ENCODE results near the gene BRCC3.

The BRCC3 gene

GRCh38 chrX:155056877-155057792, 14.2 kb upstream of the BRCC3 start:
- DNase-seq (ENCODE audit: low read depth, low spot score), result no peak

- no peak for DNase-seq (ENCODE audit: low read depth, low spot score)
These were observed 9.5 kb upstream of the BRCC3 start for GRCh38 chrX:155061760-155062159.

- no peak for DNase-seq (ENCODE audit: low read depth, low spot score)
These were observed 6.1 kb upstream of the BRCC3 start for GRCh38 chrX:155065035-155065734.

- DNase-seq (ENCODE audit: low read depth, low spot score), result no peak
These were observed 3.1 kb upstream of the BRCC3 start for GRCh38 chrX:155068165-155068564.

GRCh38 chrX:155069414-155069813, 1.9 kb upstream of the BRCC3 start:
- DNase-seq (ENCODE audit: low read depth, low spot score), result no peak

DNA sequence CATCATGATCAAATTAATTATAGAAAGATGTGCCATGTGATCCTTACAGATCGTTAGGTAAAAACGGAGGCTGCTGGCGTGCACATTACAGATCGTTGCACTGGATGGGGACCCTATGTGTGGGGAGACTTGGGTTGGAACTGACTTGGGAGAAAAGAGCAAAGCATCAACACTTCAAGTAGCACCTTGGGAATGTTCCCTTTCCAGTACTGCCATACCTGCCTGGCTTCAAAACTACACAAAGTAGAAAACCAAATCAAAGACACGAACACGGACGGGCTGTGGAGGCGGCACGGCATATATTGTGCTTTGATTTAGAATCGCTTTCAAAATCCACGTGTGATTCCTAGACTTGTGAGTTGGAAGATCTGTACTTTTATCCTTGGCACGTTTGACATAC, 1.3 kb upstream of the BRCC3 start:
- no peak for DNase-seq (ENCODE audit: low read depth, low spot score)

GRCh38 chrX:155070663-155070974, 689 bp upstream of the BRCC3 start:
- no peak for DNase-seq (ENCODE audit: low read depth, low spot score)

DNA sequence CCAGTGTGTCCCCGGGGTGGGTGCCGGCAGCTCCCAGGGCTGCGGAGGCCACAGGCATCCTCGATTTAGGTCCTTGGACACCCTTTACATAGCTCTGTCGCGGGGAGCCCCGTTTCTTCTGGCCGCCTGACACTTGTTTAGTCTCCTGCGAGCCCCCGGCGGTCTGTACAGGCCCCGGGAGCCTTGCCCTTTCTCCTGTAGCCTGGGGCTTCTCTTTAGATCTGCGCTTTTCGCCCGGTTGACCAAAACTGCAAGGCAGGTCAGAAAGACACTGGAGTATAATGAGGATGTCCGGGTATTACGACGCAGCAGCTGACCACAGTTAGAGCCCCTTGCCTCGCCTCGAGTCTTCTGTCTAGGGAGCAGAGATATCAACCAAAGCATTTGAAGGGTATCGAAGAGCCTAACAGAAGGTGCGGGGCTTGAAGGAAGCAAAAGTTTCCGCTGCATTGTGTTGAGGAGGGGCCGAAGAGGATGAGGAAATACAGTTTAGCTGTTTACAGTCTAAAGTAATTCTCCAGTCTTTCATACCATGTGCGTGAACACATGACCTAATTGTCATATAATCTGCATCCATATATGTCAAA, 479 bp downstream of the BRCC3 start:
- DNase-seq (ENCODE audit: low read depth, low spot score), result no peak

DNA sequence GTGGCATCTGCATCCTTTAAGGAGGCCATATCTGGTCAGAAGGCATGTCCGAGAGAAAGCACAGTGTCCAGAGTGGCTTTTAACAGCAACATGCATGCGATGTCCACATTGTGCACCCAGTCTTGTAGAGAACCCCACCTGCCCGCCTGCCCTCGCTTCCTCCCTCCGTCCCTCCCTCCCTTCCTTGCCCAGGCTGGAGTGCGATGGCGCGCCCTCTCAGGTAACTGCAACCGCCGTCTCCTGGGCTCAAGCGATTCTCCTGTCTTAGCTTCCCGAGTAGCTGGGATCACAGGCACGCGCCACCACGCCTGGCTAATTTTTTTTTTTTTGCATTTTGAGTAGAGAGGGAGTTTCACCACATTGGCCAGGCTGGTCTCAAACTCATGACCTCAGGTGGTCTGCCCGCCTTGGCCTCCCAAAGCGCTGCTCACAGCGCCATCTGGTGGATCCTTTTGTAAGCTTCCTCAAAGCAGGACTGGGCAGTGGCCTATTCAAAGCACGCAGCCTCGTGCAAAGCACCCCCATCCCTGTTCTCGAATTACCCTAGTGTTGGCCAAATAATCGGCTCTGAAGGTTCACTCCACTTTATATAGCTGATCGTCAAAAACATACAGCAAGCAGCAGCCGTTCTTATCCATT, 15.0 kb downstream of the BRCC3 start:
- no peak for DNase-seq (ENCODE audit: low read depth, low spot score)

- no peak for DNase-seq (ENCODE audit: low read depth, low spot score)
These were observed 15.8 kb downstream of the BRCC3 start for GRCh38 chrX:155086961-155087735.

- DNase-seq (ENCODE audit: low read depth, low spot score), result no peak
These were observed 23.3 kb downstream of the BRCC3 start for GRCh38 chrX:155094468-155095061.

DNA sequence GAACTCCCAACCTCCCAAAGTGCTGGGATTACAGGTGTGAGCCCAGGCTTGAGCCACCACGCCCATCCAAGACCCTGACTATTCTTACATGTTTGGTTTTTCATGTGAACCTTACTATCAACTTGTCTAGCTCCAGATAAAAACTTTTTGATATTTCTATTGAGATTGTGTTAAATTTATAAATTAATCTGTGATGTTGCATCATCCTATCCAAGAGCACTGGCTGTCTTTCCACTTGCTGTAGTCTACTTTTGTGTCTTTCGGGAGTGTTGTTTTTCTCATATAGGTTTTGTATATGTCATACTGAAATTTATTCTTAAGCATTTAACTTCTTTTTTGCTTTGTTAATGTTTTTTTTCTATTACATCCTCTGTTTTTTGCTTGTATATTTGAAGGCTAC, 34.6 kb downstream of the BRCC3 start:
- DNase-seq (ENCODE audit: low read depth, low spot score), result no peak

GRCh38 chrX:155108427-155108826, 37.1 kb downstream of the BRCC3 start:
- DNase-seq (ENCODE audit: low read depth, low spot score), result no peak

GRCh38 chrX:155112171-155112570, 40.9 kb downstream of the BRCC3 start:
- no peak for DNase-seq (ENCODE audit: low read depth, low spot score)

- DNase-seq (ENCODE audit: low read depth, low spot score), result no peak
These were observed 41.8 kb downstream of the BRCC3 start for GRCh38 chrX:155113097-155113496.

GRCh38 chrX:155115174-155115819, 44.0 kb downstream of the BRCC3 start:
- no peak for DNase-seq (ENCODE audit: low read depth, low spot score)

GRCh38 chrX:155127465-155127864, 56.2 kb downstream of the BRCC3 start:
- no peak for DNase-seq (ENCODE audit: low read depth, low spot score)

- DNase-seq (ENCODE audit: low read depth, low spot score), result no peak
These were observed 56.6 kb downstream of the BRCC3 start for GRCh38 chrX:155127940-155128339.

DNA sequence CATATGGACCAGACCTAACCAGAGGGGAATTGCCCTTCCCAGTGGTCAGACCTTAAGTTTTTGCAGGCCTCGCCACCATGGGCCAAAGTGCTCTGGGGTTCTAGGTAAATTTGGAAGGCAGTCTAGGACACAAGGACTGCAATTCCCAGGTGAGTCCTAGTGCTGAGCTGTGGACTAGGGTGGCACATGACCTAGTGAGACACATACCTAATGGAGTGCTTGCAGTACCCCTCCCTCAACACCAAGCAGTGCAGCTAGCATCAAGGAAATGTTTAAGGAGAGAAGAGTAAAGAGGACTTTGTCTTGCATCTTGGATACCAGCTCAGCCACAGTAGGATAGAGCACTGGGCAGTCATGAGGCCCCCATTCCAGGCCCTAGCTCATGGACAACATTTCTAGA, 60.8 kb downstream of the BRCC3 start:
- DNase-seq (ENCODE audit: low read depth, low spot score), result no peak

GRCh38 chrX:155134255-155134654, 62.9 kb downstream of the BRCC3 start:
- no peak for DNase-seq (ENCODE audit: low read depth, low spot score)
